ENCODE results near the gene GTF2B. TPM values are rescaled to one million over a fixed set of nuclear protein-coding genes. Genes with fewer than 3 reads are reported as not detected.
"Not testable (repeated sequence)": the region's sequence is repeated elsewhere in the genome, so short reads cannot be mapped to it uniquely, and the experiment has no call there.

Gene GTF2B
- total and polyA plus RNA-seq, 7 donors: 21.6 to 47.4 (median 33.9) TPM

DNA sequence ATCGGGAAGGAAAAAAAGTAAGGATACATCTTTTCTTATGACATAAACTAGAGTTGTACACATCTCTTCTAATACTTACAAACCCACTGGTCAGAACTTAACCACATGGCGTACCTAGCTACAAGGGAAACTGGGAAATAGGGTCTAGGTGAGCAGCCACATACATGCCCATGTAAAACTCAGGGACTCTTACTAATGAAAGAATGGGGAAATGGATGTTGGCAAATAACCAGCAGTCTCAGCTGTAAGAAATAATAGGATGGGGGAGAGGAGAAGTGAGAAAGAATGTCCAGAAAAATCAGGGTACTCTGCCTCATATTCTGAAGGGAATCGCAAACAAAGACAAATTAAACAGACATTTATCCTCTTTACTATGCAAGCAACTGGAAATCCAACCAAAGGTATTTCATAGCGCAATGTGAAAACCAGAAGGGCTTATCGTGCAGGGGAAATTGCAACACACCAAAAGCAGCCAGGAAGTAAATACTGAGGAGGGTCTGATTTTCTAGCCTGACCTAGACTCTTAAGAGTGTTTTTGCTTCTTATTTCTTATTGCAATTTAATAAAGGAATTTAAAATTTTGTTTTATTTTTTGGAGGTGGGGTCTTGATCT, 17.5 kb downstream of the GTF2B start:
- TF ChIP-seq POLR2A (IDR thresholded peaks at IDR 0.05): no peak
- Histone ChIP-seq H3K4me3 (no peak overlapping the region), H3K27me3 (no peaks in the 10 kb centered on the region), H3K27ac (no peak overlapping the region), H3K9me3 (no peaks in the 10 kb centered on the region), H3K36me3 (no peaks in the 10 kb centered on the region), H3K4me1 (peaks cover 0 to 38% (median 21%) of the 10 kb centered on the region in 4 donors)
- no peak for DNase-seq
- 68 to 72% methylated on average over 5 of the region's 5 CpGs for WGBS, 2 donors
- intact Hi-C loops (cut with DNase I): loop anchor here (10.0 kb wide), 1 partner anchor 69 kb away; no protein-coding TSS in a partner anchor

- H3K4me3 ChIP-seq, H3K27me3 ChIP-seq, DNase-seq, H3K27ac ChIP-seq, H3K36me3 ChIP-seq, H3K9me3 ChIP-seq: not testable (repeated sequence)
- 96% methylated on average over 14 of the region's 14 CpGs for WGBS, 2 donors
- intact Hi-C loops (cut with DNase I): loop anchor here (10.0 kb wide), 1 partner anchor 65 kb away; no protein-coding TSS in a partner anchor
- H3K4me1 ChIP-seq: peaks cover 0 to 24% (median 18%) of the 10 kb centered on the region in 4 donors
These were observed 21.7 kb downstream of the GTF2B start for GRCh38 chr1:88869644-88870043.

GRCh38 chr1:88867743-88868521, 23.4 kb downstream of the GTF2B start:
- H3K4me1 ChIP-seq: peaks cover 0 to 29% (median 16%) of the 10 kb centered on the region in 4 donors

GRCh38 chr1:88851303-88852063, 39.9 kb downstream of the GTF2B start:
- H3K4me3 ChIP-seq: no peak overlapping the region
- TF ChIP-seq, protein P1, sequence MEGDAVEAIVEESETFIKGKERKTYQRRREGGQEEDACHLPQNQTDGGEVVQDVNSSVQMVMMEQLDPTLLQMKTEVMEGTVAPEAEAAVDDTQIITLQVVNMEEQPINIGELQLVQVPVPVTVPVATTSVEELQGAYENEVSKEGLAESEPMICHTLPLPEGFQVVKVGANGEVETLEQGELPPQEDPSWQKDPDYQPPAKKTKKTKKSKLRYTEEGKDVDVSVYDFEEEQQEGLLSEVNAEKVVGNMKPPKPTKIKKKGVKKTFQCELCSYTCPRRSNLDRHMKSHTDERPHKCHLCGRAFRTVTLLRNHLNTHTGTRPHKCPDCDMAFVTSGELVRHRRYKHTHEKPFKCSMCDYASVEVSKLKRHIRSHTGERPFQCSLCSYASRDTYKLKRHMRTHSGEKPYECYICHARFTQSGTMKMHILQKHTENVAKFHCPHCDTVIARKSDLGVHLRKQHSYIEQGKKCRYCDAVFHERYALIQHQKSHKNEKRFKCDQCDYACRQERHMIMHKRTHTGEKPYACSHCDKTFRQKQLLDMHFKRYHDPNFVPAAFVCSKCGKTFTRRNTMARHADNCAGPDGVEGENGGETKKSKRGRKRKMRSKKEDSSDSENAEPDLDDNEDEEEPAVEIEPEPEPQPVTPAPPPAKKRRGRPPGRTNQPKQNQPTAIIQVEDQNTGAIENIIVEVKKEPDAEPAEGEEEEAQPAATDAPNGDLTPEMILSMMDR (IDR thresholded peaks at IDR 0.05): no peak
- TF ChIP-seq POLR2A (IDR thresholded peaks at IDR 0.05): no peak
- TF ChIP-seq POLR2AphosphoS5 (IDR thresholded peaks at IDR 0.05): no peak
- no peak for TF ChIP-seq EP300 (IDR thresholded peaks at IDR 0.05)
- no peak for DNase-seq
- H3K27ac ChIP-seq: no peak overlapping the region
- WGBS, 2 donors: 91 to 92% methylated on average over 6 of the region's 6 CpGs
- H3K4me1 ChIP-seq: no peaks in the 10 kb centered on the region
- H3K27me3 ChIP-seq: no peaks in the 10 kb centered on the region
- peaks cover 0 to 51% (median 15%) of the 10 kb centered on the region in 4 donors for H3K36me3 ChIP-seq
- intact Hi-C loops (cut with DNase I): no loop called here
- no peaks in the 10 kb centered on the region for H3K9me3 ChIP-seq

More at GRCh38 chr1:88867743-88868521, 23.4 kb downstream of the GTF2B start:
- DNase-seq: no peak
- no peaks in the 10 kb centered on the region for H3K27me3 ChIP-seq
- no peaks in the 10 kb centered on the region for H3K9me3 ChIP-seq
- H3K4me3 ChIP-seq: no peak overlapping the region
- peak overlapping the region in 1 of 4 donors; percentile 27 for H3K27ac ChIP-seq
- TF ChIP-seq POLR2AphosphoS5 (IDR thresholded peaks at IDR 0.05): no peak
- TF ChIP-seq, protein P1 (IDR thresholded peaks at IDR 0.05): no peak
- TF ChIP-seq EP300 (IDR thresholded peaks at IDR 0.05): no peak
- no peak for TF ChIP-seq POLR2A (IDR thresholded peaks at IDR 0.05)
- WGBS, 2 donors: 65 to 68% methylated on average over 6 of the region's 6 CpGs
- H3K36me3 ChIP-seq: peaks cover 0 to 11% (median 2%) of the 10 kb centered on the region in 4 donors
- intact Hi-C loops (cut with DNase I): no loop called here

DNA sequence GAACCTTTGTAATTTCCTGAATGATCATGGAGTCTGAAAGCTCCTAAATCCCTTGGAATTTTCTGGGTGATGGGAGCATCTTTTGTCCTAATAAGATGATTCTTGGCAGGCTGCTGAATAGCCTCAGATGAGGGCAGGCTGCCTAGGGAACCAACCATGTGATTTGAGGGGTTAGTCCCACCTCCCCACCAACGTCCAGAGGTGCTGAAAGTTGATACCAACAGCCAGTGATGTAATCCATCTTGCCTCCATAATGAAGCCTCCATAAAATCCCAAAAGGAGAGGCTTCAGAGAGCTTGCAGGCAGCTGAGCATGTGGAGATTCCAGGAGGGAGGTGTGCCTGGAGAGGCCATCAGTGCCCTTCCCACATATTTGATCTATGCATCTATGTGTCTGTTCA, 43.7 kb downstream of the GTF2B start:
- TF ChIP-seq EP300 (IDR thresholded peaks at IDR 0.05) (no peak), POLR2A (IDR thresholded peaks at IDR 0.05) (no peak), POLR2AphosphoS5 (IDR thresholded peaks at IDR 0.05) (no peak)
- TF ChIP-seq, protein P1 (IDR thresholded peaks at IDR 0.05): no peak
- Histone ChIP-seq H3K4me3 (no peak overlapping the region), H3K27ac (no peak overlapping the region), H3K9me3 (no peaks in the 10 kb centered on the region), H3K4me1 (no peaks in the 10 kb centered on the region), H3K36me3 (peaks cover 0 to 15% (median 6%) of the 10 kb centered on the region in 4 donors), H3K27me3 (no peaks in the 10 kb centered on the region)
- no peak for DNase-seq
- WGBS, 2 donors: 45 to 53% methylated on average over 1 of the region's 1 CpG
- intact Hi-C loops (cut with DNase I): no loop called here
